ENCODE measurements around the gene TMPRSS11A. TPM values are rescaled to one million over a fixed set of nuclear protein-coding genes. Genes with fewer than 3 reads are reported as not detected.

Gene TMPRSS11A
- total and polyA plus RNA-seq, 2 of the 8 experiments (the other 6 are each of a cell fraction or from before 2014, with no cell fraction given), result not detected

DNA sequence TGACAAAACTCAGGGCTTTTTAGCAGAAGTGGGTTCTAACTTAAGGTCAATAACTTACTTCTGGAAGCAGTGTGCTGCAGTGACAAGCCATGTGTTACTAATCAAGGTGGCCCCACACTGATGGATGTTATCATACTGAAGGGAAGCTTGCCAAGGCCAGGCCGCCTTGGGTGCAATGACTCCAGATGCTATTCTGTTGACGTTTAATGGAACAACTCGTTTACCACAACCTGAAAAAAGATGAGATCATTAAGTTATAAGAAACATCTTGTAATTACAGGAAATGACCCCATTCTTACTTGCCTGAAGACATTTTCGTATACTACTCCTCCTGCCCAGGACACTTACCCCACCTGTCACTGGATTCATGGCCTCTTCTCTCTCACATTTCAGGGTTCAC lies 40.6 kb downstream of the TMPRSS11A start:
- DNase-seq (ENCODE audit: low read depth in 1 of 2, low spot score in 2 of 2), result no peak

More for the DNA sequence above, 40.6 kb downstream of the TMPRSS11A start:
- Histone ChIP-seq H2BK15ac (ENCODE audit: low read length) (no peak overlapping the region), H4K8ac (ENCODE audit: extremely low read depth, insufficient read depth, low read length) (no peak overlapping the region), H3K4me2 (ENCODE audit: insufficient read depth in 1 of 2, low read depth in 2 of 2, low read length in 2 of 2) (no peak overlapping the region), H2AK5ac (ENCODE audit: low read depth, low read length) (no peak overlapping the region), H3K27me3 (replicated peaks in 1 of 4; ENCODE audit: control insufficient read depth in 3 of 4, extremely low read depth in 1 of 4, insufficient read depth in 3 of 4, low read length in 3 of 4) (no peaks in the 10 kb centered on the region), H3K27ac (ENCODE audit: low read depth, low read length) (no peak overlapping the region), H3K56ac (replicated peaks; ENCODE audit: insufficient read length, low read depth, low read length) (no peak overlapping the region), H3K4ac (replicated peaks; ENCODE audit: insufficient read length, low read depth, low read length) (no peak overlapping the region), H3K79me1 (ENCODE audit: low read depth, low read length) (no peaks in the 10 kb centered on the region), H2AFZ (ENCODE audit: low read length) (no peak overlapping the region), H3K9ac (replicated peaks in 1 of 4; ENCODE audit: extremely low read depth in 1 of 4, low read depth in 3 of 4, low read length in 3 of 4) (no peak overlapping the region), H2BK20ac (ENCODE audit: low read length) (no peak overlapping the region), H3K23ac (ENCODE audit: insufficient read length) (no peak overlapping the region), H2BK12ac (ENCODE audit: low read depth, low read length) (no peak overlapping the region), H2BK5ac (ENCODE audit: low read depth, low read length) (no peak overlapping the region), H4K91ac (replicated peaks; ENCODE audit: insufficient read length, low read length) (no peak overlapping the region), H4K20me1 (replicated peaks in 1 of 2; ENCODE audit: control insufficient read depth in 1 of 2, insufficient read depth in 2 of 2, low read length in 2 of 2) (no peaks in the 10 kb centered on the region), H2BK120ac (replicated peaks; ENCODE audit: low read depth, low read length) (no peak overlapping the region), H3K4me1 (replicated peaks in 1 of 4; ENCODE audit: control insufficient read depth in 3 of 4, insufficient read depth in 4 of 4, low read length in 3 of 4) (no peaks in the 10 kb centered on the region), H3K9me3 (ENCODE audit: insufficient read depth in 2 of 2, low read depth in 1 of 2, low read length in 1 of 2) (no peaks in the 10 kb centered on the region), H3K4me3 (ENCODE audit: extremely low read depth in 1 of 4, insufficient read depth in 2 of 4, low read depth in 3 of 4, low read length in 4 of 4) (no peak overlapping the region), H3K14ac (ENCODE audit: insufficient read length) (no peak overlapping the region), H3K79me2 (ENCODE audit: control insufficient read depth in 1 of 2, insufficient read depth in 2 of 2, low read length in 2 of 2) (no peaks in the 10 kb centered on the region), H3K18ac (ENCODE audit: extremely low read depth, low read length) (no peak overlapping the region), H3K23me2 (ENCODE audit: low read depth, low read length) (no peaks in the 10 kb centered on the region), H4K5ac (ENCODE audit: insufficient read length, low read depth, low read length) (no peak overlapping the region), H3K36me3 (ENCODE audit: control insufficient read depth in 2 of 4, insufficient read depth in 4 of 4, low read length in 3 of 4) (no peaks in the 10 kb centered on the region)
- WGBS, 2 experiments (ENCODE audit: extremely low coverage in 1 of 2, insufficient coverage in 1 of 2, insufficient read length in 1 of 2, insufficient replicate concordance in 2 of 2, low coverage in 1 of 2, low lambda C conversion rate in 2 of 2, missing lambda C conversion rate in 1 of 2), result 88% methylated on average over 4 of the region's 4 CpGs; no CpG with 5 or more reads in 1 of the 2 experiments
- POLR2A ChIA-PET (ENCODE audit: partially characterized antibody), result interaction anchor here (0.7 kb wide), 1 partner anchor 396 kb away, joined by 3 read pairs; no protein-coding TSS in a partner anchor
- no peak for FAIRE-seq
- TF ChIP-seq SP4 (IDR thresholded peaks at IDR 0.05; ENCODE audit: low read length) (no peak), NRF1 (IDR thresholded peaks at IDR 0.05; ENCODE audit: low read depth, low read length) (no peak), CHD1 (IDR thresholded peaks at IDR 0.05; ENCODE audit: low read depth, low read length) (no peak), CHD2 (IDR thresholded peaks at IDR 0.05; ENCODE audit: low read length) (no peak), RAD21 (IDR thresholded peaks at IDR 0.05 in 1 of 2, conservative IDR thresholded peaks at IDR 0.05 in 1 of 2; ENCODE audit: low read depth in 2 of 2, low read length in 2 of 2) (no peak), MAFK (IDR thresholded peaks at IDR 0.05; ENCODE audit: low read depth, low read length) (no peak), BCL11A (IDR thresholded peaks at IDR 0.05; ENCODE audit: low read depth in 2 of 2, low read length in 2 of 2) (no peak), YY1 (IDR thresholded peaks at IDR 0.05; ENCODE audit: low read depth, low read length) (no peak), TBP (IDR thresholded peaks at IDR 0.05; ENCODE audit: low read depth, low read length) (no peak)
- TF ChIP-seq, protein P1, sequence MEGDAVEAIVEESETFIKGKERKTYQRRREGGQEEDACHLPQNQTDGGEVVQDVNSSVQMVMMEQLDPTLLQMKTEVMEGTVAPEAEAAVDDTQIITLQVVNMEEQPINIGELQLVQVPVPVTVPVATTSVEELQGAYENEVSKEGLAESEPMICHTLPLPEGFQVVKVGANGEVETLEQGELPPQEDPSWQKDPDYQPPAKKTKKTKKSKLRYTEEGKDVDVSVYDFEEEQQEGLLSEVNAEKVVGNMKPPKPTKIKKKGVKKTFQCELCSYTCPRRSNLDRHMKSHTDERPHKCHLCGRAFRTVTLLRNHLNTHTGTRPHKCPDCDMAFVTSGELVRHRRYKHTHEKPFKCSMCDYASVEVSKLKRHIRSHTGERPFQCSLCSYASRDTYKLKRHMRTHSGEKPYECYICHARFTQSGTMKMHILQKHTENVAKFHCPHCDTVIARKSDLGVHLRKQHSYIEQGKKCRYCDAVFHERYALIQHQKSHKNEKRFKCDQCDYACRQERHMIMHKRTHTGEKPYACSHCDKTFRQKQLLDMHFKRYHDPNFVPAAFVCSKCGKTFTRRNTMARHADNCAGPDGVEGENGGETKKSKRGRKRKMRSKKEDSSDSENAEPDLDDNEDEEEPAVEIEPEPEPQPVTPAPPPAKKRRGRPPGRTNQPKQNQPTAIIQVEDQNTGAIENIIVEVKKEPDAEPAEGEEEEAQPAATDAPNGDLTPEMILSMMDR (IDR thresholded peaks at IDR 0.05; ENCODE audit: control extremely low read depth in 1 of 3, insufficient read depth in 1 of 3, low read depth in 1 of 3, low read length in 3 of 3), result no peak
- CTCF ChIA-PET (ENCODE audit: partially characterized antibody), result no interaction called here

Measured in H1 (cell line).